HFFc6 (cell line): ENCODE data around the gene PHYHD1. TPM values are rescaled to one million over a fixed set of nuclear protein-coding genes. Genes with fewer than 3 reads are reported as not detected.

Experiments used
- DNase-seq: peaks from one replicate; pipeline ENCODE4 v3.0.0-alpha.2; 2018
- H3K27ac Mint-ChIP-seq: 2 replicates; pipeline ENCODE4 v1.8.0; 2020; ENCODE audit warnings: mild to moderate bottlenecking, mixed read lengths
- H3K27me3 Mint-ChIP-seq: 2 replicates; pipeline ENCODE4 v1.8.0; 2021; ENCODE audit warnings: mild to moderate bottlenecking, moderate library complexity, mixed read lengths; ENCODE audit not compliant: insufficient read depth
- H3K36me3 Mint-ChIP-seq: 2 replicates; pipeline ENCODE4 v1.8.0; 2021; ENCODE audit warnings: low read depth, mixed read lengths
- H3K4me1 Mint-ChIP-seq: 2 replicates; pipeline ENCODE4 v1.8.0; 2020; ENCODE audit warnings: low read depth, mixed read lengths
- H3K4me3 Mint-ChIP-seq: 2 replicates; pipeline ENCODE4 v1.8.0; 2020; ENCODE audit warnings: mild to moderate bottlenecking, moderate library complexity, mixed read lengths
- H3K9me3 Mint-ChIP-seq: 2 replicates; pipeline ENCODE4 v1.8.0; 2020; ENCODE audit warnings: mild to moderate bottlenecking, mixed read lengths
- total RNA-seq, 6 experiments: library from RNA; stranded (reverse); fragmentation: NEBNext Ultra II Directional; extraction: Animal tissue kit (Norgen Biotek cat#: 25700); gene quantifications; 2 replicates in 1 of 6; 3 replicates in 5 of 6; pipeline ENCODE4 v1.2.3, GENCODE V29; 2021
- TF ChIP-seq, protein P1 (sequence below): fragments of 200-600 bp; sonication (generic); IDR thresholded peaks from 2 replicates; pipeline ENCODE4 v1.5.0; 2021; ENCODE audit warnings: antibody characterized with exemption, mild to moderate bottlenecking

PHYHD1 gene
- total RNA-seq, 6 experiments from 2014 or later, result 6.8 to 13.9 (median 10.0) TPM

DNA sequence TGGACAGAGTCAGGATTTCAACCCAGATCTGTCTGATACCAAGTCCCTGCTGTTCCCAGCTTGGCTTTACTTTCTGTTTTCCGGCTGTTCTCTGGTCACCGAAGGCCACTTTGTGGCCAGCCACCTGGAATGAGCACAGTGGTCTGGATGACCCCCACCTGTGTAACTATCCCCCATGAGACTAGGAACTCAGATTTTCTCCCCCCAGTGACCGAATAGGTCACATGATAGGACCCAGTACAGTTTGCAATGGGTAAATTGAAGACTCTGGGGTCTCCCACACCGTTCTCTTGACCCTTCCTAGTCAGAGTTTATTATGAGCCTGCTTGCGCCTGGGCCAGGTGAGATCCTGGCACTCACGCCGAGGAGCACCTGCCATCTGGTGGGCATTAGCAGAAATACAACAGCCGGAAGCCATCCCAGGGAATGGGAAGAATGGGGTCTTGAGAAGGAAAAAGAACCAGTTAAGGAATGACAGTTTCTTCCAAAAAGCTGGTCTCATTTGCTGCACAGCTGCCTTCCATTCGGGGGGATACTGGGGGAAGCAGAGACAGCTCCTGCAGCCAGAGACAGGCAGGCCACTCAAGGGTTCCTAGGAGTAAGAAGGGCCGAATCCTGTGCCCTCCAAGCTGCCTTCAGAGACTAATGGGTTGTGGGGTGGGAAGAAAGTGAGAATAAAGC is 7.1 kb downstream of the PHYHD1 start:
- Mint-ChIP-seq H3K27me3 (no peaks in the 10 kb centered on the region; the same call in 1 of the 2 replicates), H3K9me3 (no peaks in the 10 kb centered on the region), H3K4me1 (peaks cover 7% of the 10 kb centered on the region), H3K36me3 (no peaks in the 10 kb centered on the region), H3K27ac (peak overlapping the region; percentile 51), H3K4me3 (no peak overlapping the region)
- TF ChIP-seq, protein P1, sequence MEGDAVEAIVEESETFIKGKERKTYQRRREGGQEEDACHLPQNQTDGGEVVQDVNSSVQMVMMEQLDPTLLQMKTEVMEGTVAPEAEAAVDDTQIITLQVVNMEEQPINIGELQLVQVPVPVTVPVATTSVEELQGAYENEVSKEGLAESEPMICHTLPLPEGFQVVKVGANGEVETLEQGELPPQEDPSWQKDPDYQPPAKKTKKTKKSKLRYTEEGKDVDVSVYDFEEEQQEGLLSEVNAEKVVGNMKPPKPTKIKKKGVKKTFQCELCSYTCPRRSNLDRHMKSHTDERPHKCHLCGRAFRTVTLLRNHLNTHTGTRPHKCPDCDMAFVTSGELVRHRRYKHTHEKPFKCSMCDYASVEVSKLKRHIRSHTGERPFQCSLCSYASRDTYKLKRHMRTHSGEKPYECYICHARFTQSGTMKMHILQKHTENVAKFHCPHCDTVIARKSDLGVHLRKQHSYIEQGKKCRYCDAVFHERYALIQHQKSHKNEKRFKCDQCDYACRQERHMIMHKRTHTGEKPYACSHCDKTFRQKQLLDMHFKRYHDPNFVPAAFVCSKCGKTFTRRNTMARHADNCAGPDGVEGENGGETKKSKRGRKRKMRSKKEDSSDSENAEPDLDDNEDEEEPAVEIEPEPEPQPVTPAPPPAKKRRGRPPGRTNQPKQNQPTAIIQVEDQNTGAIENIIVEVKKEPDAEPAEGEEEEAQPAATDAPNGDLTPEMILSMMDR, result peak; percentile 93
- no peak for DNase-seq

DNA sequence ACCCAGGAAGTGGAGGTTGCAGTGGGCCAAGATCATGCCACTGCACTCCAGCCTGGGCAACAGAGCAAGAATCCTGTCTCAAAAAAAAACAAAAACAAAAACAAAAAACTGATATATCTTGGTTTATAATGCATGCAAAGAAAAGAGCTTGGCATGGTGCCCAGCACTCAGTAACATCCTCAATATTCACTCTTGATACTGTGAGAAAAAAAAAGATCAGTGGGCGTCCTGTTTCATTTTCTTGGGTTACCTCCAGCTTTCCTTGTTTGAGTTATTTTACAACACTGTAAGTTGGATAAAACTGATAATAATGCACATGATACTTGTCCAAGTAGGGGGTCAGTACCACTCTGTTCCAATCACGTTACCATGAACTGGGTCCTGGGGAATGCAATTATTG is 7.8 kb downstream of the PHYHD1 start:
- Mint-ChIP-seq H3K36me3 (no peaks in the 10 kb centered on the region), H3K9me3 (no peaks in the 10 kb centered on the region), H3K27ac (no peak overlapping the region; the same call in 1 of the 2 replicates), H3K4me1 (peaks cover 7% of the 10 kb centered on the region), H3K4me3 (no peak overlapping the region), H3K27me3 (no peaks in the 10 kb centered on the region; the same call in 1 of the 2 replicates)
- TF ChIP-seq, protein P1, result no peak
- DNase-seq, result no peak

DNA sequence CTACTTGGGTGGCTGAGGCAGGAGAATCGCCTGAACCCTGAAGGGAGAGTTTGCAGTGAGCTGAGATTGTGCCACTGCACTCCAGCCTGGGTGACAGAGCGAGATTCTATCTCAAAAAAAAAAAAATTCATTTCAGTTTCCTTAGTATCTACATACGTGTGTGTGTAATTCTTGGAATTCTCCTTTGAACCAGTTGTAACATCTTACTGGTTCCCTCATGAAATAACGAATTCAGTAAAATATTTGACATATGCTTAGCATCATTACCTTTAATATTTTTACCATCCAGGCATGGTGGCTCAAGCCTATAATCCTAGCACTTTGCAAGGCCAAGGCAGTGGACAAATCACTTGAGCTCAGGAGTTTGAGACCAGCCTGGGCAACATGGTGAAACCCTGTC is 8.8 kb downstream of the PHYHD1 start:
- H3K4me3 Mint-ChIP-seq, result no peak overlapping the region
- H3K27me3 Mint-ChIP-seq, result no peaks in the 10 kb centered on the region; the same call in 1 of the 2 replicates
- no peak for DNase-seq
- H3K36me3 Mint-ChIP-seq, result no peaks in the 10 kb centered on the region
- H3K9me3 Mint-ChIP-seq, result no peaks in the 10 kb centered on the region
- H3K4me1 Mint-ChIP-seq, result peaks cover 7% of the 10 kb centered on the region
- no peak overlapping the region for H3K27ac Mint-ChIP-seq
- TF ChIP-seq, protein P1, result no peak

DNA sequence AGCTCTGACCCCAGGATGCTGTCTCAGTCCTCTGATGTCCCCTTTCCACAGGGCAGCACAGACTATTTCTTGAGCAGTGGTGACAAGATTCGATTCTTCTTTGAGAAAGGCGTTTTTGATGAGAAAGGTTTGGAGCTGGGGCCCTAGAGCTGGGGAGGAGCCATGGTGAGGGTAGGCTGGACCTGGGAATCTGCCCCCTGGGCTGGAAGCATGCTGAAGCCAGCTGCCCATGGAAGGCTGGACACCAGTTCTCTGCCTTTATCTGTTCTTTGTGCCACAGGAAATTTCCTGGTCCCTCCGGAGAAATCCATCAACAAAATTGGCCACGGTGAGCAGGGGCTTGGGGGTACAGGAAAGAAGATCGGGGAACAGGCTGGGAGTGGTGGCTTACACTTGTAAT is 12.9 kb downstream of the PHYHD1 start:
- no peak for DNase-seq
- TF ChIP-seq, protein P1, result no peak
- Mint-ChIP-seq H3K4me3 (no peak overlapping the region), H3K36me3 (no peaks in the 10 kb centered on the region), H3K9me3 (no peaks in the 10 kb centered on the region), H3K27me3 (peaks cover under 1% of the 10 kb centered on the region; the same call in 1 of the 2 replicates), H3K4me1 (no peaks in the 10 kb centered on the region), H3K27ac (no peak overlapping the region)

DNA sequence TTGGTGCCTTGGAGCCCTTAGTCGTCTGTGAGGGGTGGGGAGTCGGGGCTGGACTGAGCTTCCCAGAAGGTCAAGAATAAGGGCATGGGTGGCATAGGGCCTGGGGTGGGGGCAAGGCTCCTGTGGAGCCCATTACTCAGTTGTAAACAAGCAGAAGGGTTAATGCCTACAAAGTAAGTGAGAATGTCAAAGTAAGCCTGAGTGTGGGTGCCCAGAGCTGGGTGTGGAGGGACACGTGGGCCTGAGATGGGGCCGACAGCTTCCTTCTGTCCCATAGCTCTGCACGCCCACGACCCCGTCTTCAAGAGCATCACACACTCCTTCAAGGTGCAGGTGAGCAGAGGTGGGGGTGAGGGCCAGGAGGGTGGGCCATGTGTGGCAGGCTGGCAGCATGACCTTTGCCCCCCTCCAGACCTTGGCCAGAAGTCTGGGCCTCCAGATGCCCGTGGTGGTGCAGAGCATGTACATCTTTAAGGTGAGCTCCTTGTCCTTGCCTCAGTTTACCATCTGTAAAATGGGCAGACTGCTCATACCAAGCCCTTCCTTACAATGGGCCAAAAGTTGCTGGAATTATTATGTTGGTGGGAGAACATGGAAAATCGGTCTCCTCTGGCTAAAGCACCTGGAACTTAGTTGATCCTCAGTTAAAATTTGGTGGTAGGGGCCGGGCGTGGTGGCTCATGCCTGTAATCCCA is 15.5 kb downstream of the PHYHD1 start:
- no peak for DNase-seq
- no peaks in the 10 kb centered on the region for H3K4me1 Mint-ChIP-seq
- no peak overlapping the region for H3K4me3 Mint-ChIP-seq
- peaks cover 3% of the 10 kb centered on the region; the same call in 1 of the 2 replicates for H3K27me3 Mint-ChIP-seq
- no peaks in the 10 kb centered on the region for H3K9me3 Mint-ChIP-seq
- TF ChIP-seq, protein P1, result no peak
- no peak overlapping the region for H3K27ac Mint-ChIP-seq
- no peaks in the 10 kb centered on the region for H3K36me3 Mint-ChIP-seq
